HCT116 (cell line): Measurements from ENCODE around the gene SMG6. TPM values are rescaled to one million over a fixed set of nuclear protein-coding genes. Genes with fewer than 3 reads are reported as not detected.

Experiments used
- ATAC-seq: fragments of 200-7000 bp; cut with Tn5 transposase; 2 replicates; pipeline ENCODE4 v1.9.1; 2020; ENCODE audit warnings: mild to moderate bottlenecking, moderate library complexity
- BruUV-seq: library from RNA; stranded (reverse); fragments of 400-500 nt; replicated peaks from 2 replicates; lab custom pipeline; 2021; lab: Mats Ljungman, UMichigan
- CTCF ChIA-PET: fragments of 300-600 bp; sonication (Branson Sonifier 250); formaldehyde crosslinking; loops from one replicate; lab custom pipeline; 2021; ENCODE audit warnings: antibody characterized with exemption; lab: Charles Lee
- POLR2A ChIA-PET: fragments of 300-600, 350-600 bp; sonication (Branson Sonifier 250); formaldehyde crosslinking; loops from one replicate; lab custom pipeline; 2021; ENCODE audit warnings: antibody characterized with exemption; lab: Charles Lee
- RAD21 ChIA-PET, 2 experiments: fragments of 300-600 bp; sonication (Branson Sonifier 250); formaldehyde crosslinking; loops; one replicate each; lab custom pipeline; 2023; ENCODE audit warnings: low total read pairs in 2 of 2; ENCODE audit not compliant: uncharacterized antibody in 2 of 2, unreplicated experiment in 2 of 2, low non-redundant PET in 1 of 2; lab: Charles Lee
- DNase-seq: peaks from one replicate; pipeline ENCODE4 v3.0.0-alpha.2; 2010; ENCODE audit warnings: low read depth, low spot score
- H2AFZ ChIP-seq: fragments of 200-600 bp; shearing (Covaris generic), sonication (generic); 2 replicates; pipeline ENCODE4 v1.6.1; 2017; ENCODE audit warnings: low read depth, mixed run types, mixed read lengths, antibody characterized with exemption, low read length; ENCODE audit not compliant: poor library complexity, severe bottlenecking
- H3K27ac ChIP-seq: 2 replicates; pipeline ENCODE4 v1.5.1; 2012; ENCODE audit warnings: low read depth, low read length
- H3K27me3 ChIP-seq: fragments of 200-600 bp; sonication (generic); 2 replicates; pipeline ENCODE4 v1.6.1; 2016; ENCODE audit warnings: mixed run types, low read length, mixed read lengths; ENCODE audit not compliant: insufficient read depth
- H3K36me3 ChIP-seq, 2 experiments: fragments of 200-500 bp in 1 of 2; fragments of 200-600 bp in 1 of 2; sonication (Bioruptor generic) in 1 of 2; sonication (generic) in 1 of 2; 2 replicates each; pipeline versions ENCODE4 v1.5.1 to v1.6.1; 2014 to 2016; ENCODE audit warnings: low read length in 2 of 2, inconsistent platforms in 1 of 2, mixed read lengths in 1 of 2, mixed run types in 1 of 2; ENCODE audit not compliant: insufficient read depth in 2 of 2, control insufficient read depth in 1 of 2
- H3K4me1 ChIP-seq, 2 experiments: fragments of 200-600 bp in 1 of 2; sonication (generic) in 1 of 2; 2 replicates each; pipeline versions ENCODE4 v1.5.1 to v1.6.1; 2012 to 2017; ENCODE audit warnings: low read length in 2 of 2, inconsistent platforms in 1 of 2, mild to moderate bottlenecking in 1 of 2, mixed read lengths in 1 of 2, mixed run types in 1 of 2, moderate library complexity in 1 of 2; ENCODE audit not compliant: insufficient read depth in 2 of 2, control insufficient read depth in 1 of 2
- H3K4me2 ChIP-seq: fragments of 200-600 bp; sonication (generic); 2 replicates; pipeline ENCODE4 v1.6.1; 2017; ENCODE audit warnings: mixed run types, low read length, mixed read lengths
- H3K4me3 ChIP-seq, 2 experiments: fragments of 200-600 bp in 1 of 2; sonication (generic) in 1 of 2; replicated peaks in 1 of 2; 2 replicates each; pipeline ENCODE4 v1.5.1; 2011 to 2016; ENCODE audit warnings: low read length in 2 of 2, control low read depth in 1 of 2, low read depth in 1 of 2, mild to moderate bottlenecking in 1 of 2, mixed read lengths in 1 of 2, mixed run types in 1 of 2
- H3K79me2 ChIP-seq: fragments of 200-600 bp; sonication (generic); 2 replicates; pipeline ENCODE4 v1.6.1; 2017; ENCODE audit warnings: mild to moderate bottlenecking, mixed run types, low read length, moderate library complexity, mixed read lengths; ENCODE audit not compliant: insufficient read depth
- H3K9ac ChIP-seq: fragments of 200-600 bp; sonication (generic); 2 replicates; pipeline ENCODE4 v1.6.1; 2016; ENCODE audit warnings: low read length, mixed read lengths
- H3K9me2 ChIP-seq: fragments of 200-600 bp; sonication (generic), shearing (Covaris generic); 2 replicates; pipeline ENCODE4 v1.6.1; 2017; ENCODE audit warnings: mixed run types, mild to moderate bottlenecking, moderate library complexity; ENCODE audit not compliant: insufficient read depth
- H3K9me3 ChIP-seq, 2 experiments: fragments of 200-500 bp in 1 of 2; fragments of 200-600 bp in 1 of 2; sonication (Bioruptor generic) in 1 of 2; sonication (generic) in 1 of 2; 2 replicates each; pipeline ENCODE4 v1.6.1; 2014 to 2017; ENCODE audit warnings: low read length in 2 of 2, mixed read lengths in 2 of 2, inconsistent platforms in 1 of 2, low read depth in 1 of 2, mild to moderate bottlenecking in 1 of 2, mixed run types in 1 of 2, moderate library complexity in 1 of 2; ENCODE audit not compliant: control insufficient read depth in 1 of 2, insufficient read depth in 1 of 2
- H4K20me1 ChIP-seq: fragments of 200-600 bp; sonication (generic), shearing (Covaris generic); 2 replicates; pipeline ENCODE4 v1.6.1; 2017; ENCODE audit warnings: mixed run types, mild to moderate bottlenecking, moderate library complexity; ENCODE audit not compliant: insufficient read depth
- ATF3 ChIP-seq: IDR thresholded peaks from 2 replicates; pipeline ENCODE4 v1.6.1; 2012
- CBX3 ChIP-seq: IDR thresholded peaks from 2 replicates; pipeline ENCODE4 v1.6.1; 2012; ENCODE audit warnings: low read depth
- CEBPB ChIP-seq: IDR thresholded peaks from 2 replicates; pipeline ENCODE4 v1.6.1; 2012; ENCODE audit warnings: low read depth
- CTCF ChIP-seq, 3 experiments: fragments of 200-600 bp in 1 of 3; sonication (generic) in 1 of 3; IDR thresholded peaks in 2 of 3; conservative IDR thresholded peaks in 1 of 3; 2 replicates each; pipeline ENCODE4 v1.5.1; 2012 to 2017; ENCODE audit warnings: low read depth in 2 of 3, low read length in 2 of 3, antibody characterized with exemption in 1 of 3, borderline replicate concordance in 1 of 3, control low read depth in 1 of 3, mild to moderate bottlenecking in 1 of 3, mixed read lengths in 1 of 3, mixed run types in 1 of 3, moderate library complexity in 1 of 3; ENCODE audit not compliant: insufficient read depth in 1 of 3
- EGR1 ChIP-seq: IDR thresholded peaks from 2 replicates; pipeline ENCODE4 v1.6.1; 2012; ENCODE audit warnings: low read depth
- ELF1 ChIP-seq: IDR thresholded peaks from 2 replicates; pipeline ENCODE4 v1.6.1; 2012; ENCODE audit warnings: low read depth, borderline replicate concordance
- EZH2 ChIP-seq: fragments of 200-600 bp; sonication (generic); IDR thresholded peaks from 2 replicates; pipeline ENCODE4 v1.6.1; 2017; ENCODE audit warnings: antibody characterized with exemption, mixed run types
- EZH2phosphoT487 ChIP-seq: fragments of 200-600 bp; IDR thresholded peaks from 2 replicates; pipeline ENCODE4 v1.6.1; 2018; ENCODE audit warnings: antibody characterized with exemption, borderline replicate concordance
- FOSL1 ChIP-seq: IDR thresholded peaks from 2 replicates; pipeline ENCODE4 v1.6.1; 2012; ENCODE audit warnings: low read depth
- MAX ChIP-seq: IDR thresholded peaks from 2 replicates; pipeline ENCODE4 v1.6.1; 2012
- POLR2A ChIP-seq: IDR thresholded peaks from 2 replicates; pipeline ENCODE4 v1.7.0; 2011; ENCODE audit warnings: borderline replicate concordance; ENCODE audit not compliant: insufficient read depth, insufficient read length; ENCODE audit errors: extremely low read depth
- POLR2AphosphoS5 ChIP-seq: IDR thresholded peaks from 2 replicates; pipeline ENCODE4 v1.6.1; 2011; ENCODE audit warnings: mild to moderate bottlenecking, low read depth, low read length, moderate library complexity
- RAD21 ChIP-seq: IDR thresholded peaks from 2 replicates; pipeline ENCODE4 v1.6.1; 2012; ENCODE audit warnings: low read depth, mild to moderate bottlenecking
- SIN3A ChIP-seq: IDR thresholded peaks from 2 replicates; pipeline ENCODE4 v1.6.1; 2012; ENCODE audit warnings: low read depth
- SRF ChIP-seq: IDR thresholded peaks from 2 replicates; pipeline ENCODE4 v1.6.1; 2012; ENCODE audit warnings: low read depth
- TCF7L2 ChIP-seq: IDR thresholded peaks from 2 replicates; pipeline ENCODE4 v1.7.0; 2011; ENCODE audit warnings: borderline replicate concordance, inconsistent platforms; ENCODE audit not compliant: insufficient read depth, insufficient read length; ENCODE audit errors: extremely low read depth
- ZBTB33 ChIP-seq: IDR thresholded peaks from 2 replicates; pipeline ENCODE4 v1.6.1; 2011; ENCODE audit warnings: mild to moderate bottlenecking, low read length, moderate library complexity; ENCODE audit not compliant: insufficient replicate concordance; ENCODE audit errors: extremely low read depth
- ZFX ChIP-seq: fragments of 450-650 bp; IDR thresholded peaks from 2 replicates; pipeline ENCODE4 v1.6.1; 2017
- intact Hi-C: fragments of 100-400 bp; cut with micrococcal nuclease; formaldehyde crosslinking; loops from 2 replicates; pipeline ENCODE4 v1.10.0; 2022
- total RNA-seq: library from RNA; stranded (reverse); gene quantifications from one replicate; pipeline ENCODE4 v1.2.1, GENCODE V29; 2021; ENCODE audit not compliant: unreplicated experiment

The SMG6 gene
- total RNA-seq, 1 experiment from 2014 or later: 23.1 TPM

GRCh38 chr17:2172077-2172851, 131.3 kb downstream of the SMG6 start:
- H3K27ac ChIP-seq: no peak overlapping the region
- no peak for ATAC-seq

GRCh38 chr17:2171702-2172076, 131.9 kb downstream of the SMG6 start:
- Histone ChIP-seq H3K4me2 (no peak overlapping the region), H3K36me3 (no peaks in the 10 kb centered on the region), H3K9me2 (no peaks in the 10 kb centered on the region), H4K20me1 (no peaks in the 10 kb centered on the region), H3K27me3 (no peaks in the 10 kb centered on the region), H3K9ac (no peak overlapping the region), H3K4me3 (no peak overlapping the region), H3K79me2 (no peaks in the 10 kb centered on the region), H3K27ac (no peak overlapping the region), H2AFZ (no peak overlapping the region), H3K4me1 (no peaks in the 10 kb centered on the region), H3K9me3 (no peaks in the 10 kb centered on the region)
- ATAC-seq (no peak), DNase-seq (no peak)
- intact Hi-C loops: no loop called here
- ChIA-PET CTCF (no interaction called here), RAD21 (no interaction called here), POLR2A (no interaction called here)
- BruUV-seq: no TSS peak
- TF ChIP-seq FOSL1: no peak
- TF ChIP-seq EZH2: no peak
- TF ChIP-seq POLR2A: no peak
- TF ChIP-seq ZFX: no peak
- TF ChIP-seq POLR2AphosphoS5: no peak
- no peak for TF ChIP-seq ELF1
- no peak for TF ChIP-seq ZBTB33
- no peak for TF ChIP-seq EZH2phosphoT487
- TF ChIP-seq SIN3A: no peak
- TF ChIP-seq SRF: no peak
- TF ChIP-seq TCF7L2: no peak
- no peak for TF ChIP-seq CTCF (IDR thresholded peaks at IDR 0.05 in 2 of 3, conservative IDR thresholded peaks at IDR 0.05 in 1 of 3; ENCODE audit: borderline replicate concordance in 1 of 3, insufficient read depth in 1 of 3, low read depth in 2 of 3, low read length in 2 of 3)
- TF ChIP-seq MAX: no peak
- no peak for TF ChIP-seq ATF3
- TF ChIP-seq CEBPB: no peak
- no peak for TF ChIP-seq EGR1
- TF ChIP-seq CBX3: no peak

More at GRCh38 chr17:2172077-2172851, 131.3 kb downstream of the SMG6 start:
- Histone ChIP-seq H3K36me3 (no peaks in the 10 kb centered on the region), H3K4me3 (no peak overlapping the region), H3K27me3 (no peaks in the 10 kb centered on the region), H3K4me2 (no peak overlapping the region), H3K79me2 (no peaks in the 10 kb centered on the region), H3K9me2 (no peaks in the 10 kb centered on the region), H3K9ac (no peak overlapping the region), H3K9me3 (no peaks in the 10 kb centered on the region), H4K20me1 (no peaks in the 10 kb centered on the region), H3K4me1 (no peaks in the 10 kb centered on the region), H2AFZ (no peak overlapping the region)
- ChIA-PET RAD21 (no interaction called here), POLR2A (no interaction called here), CTCF (no interaction called here)
- intact Hi-C loops: no loop called here
- no peak for TF ChIP-seq FOSL1
- TF ChIP-seq RAD21: no peak
- no TSS peak for BruUV-seq
- no peak for DNase-seq
